Fibroblast of villous mesenchyme (primary cell): ENCODE measurements around the gene CHI3L2. TPM values are rescaled to one million over a fixed set of nuclear protein-coding genes. Genes with fewer than 3 reads are reported as not detected.

Experiments used
- DNase-seq: peaks from one replicate; pipeline ENCODE4 v3.0.0-alpha.2; 2010; ENCODE audit warnings: low read depth
- H3K4me3 ChIP-seq: 2 replicates; pipeline ENCODE4 v1.5.1; 2011; ENCODE audit warnings: low read depth, mild to moderate bottlenecking, low read length
- CTCF ChIP-seq: IDR thresholded peaks from 2 replicates; pipeline ENCODE4 v1.5.1; 2012; ENCODE audit warnings: low read depth, mild to moderate bottlenecking, low read length; ENCODE audit not compliant: insufficient read depth
- small RNA-seq: library from RNA; depleted of rRNA; stranded (forward); fragments of <200 nt; gene quantifications from one replicate; pipeline ENCODE3, GENCODE V24; 2012
- total RNA-seq: library from RNA; depleted of rRNA; stranded (reverse); fragments of >200 nt; gene quantifications from 2 replicates; pipeline ENCODE4 v1.2.3, GENCODE V29; 2012

The CHI3L2 gene
- total RNA-seq, 1 donor, result not detected

- H3K4me3 ChIP-seq, result no peak overlapping the region
- no peak for DNase-seq
- no peak for TF ChIP-seq CTCF
Observed at GRCh38 chr1:111290104-111290503, 62.6 kb downstream of the CHI3L2 start.

- no peak for DNase-seq
- no peak for TF ChIP-seq CTCF
- H3K4me3 ChIP-seq, result no peak within 1 kb of the TSS
Observed at GRCh38 chr1:111290630-111291029, 63.1 kb downstream of the CHI3L2 start, which contains the start of gene CHIA. Gene CHIA (plus strand): TSS chr1:111290851. CDS start chr1:111310468, 19,617 bp downstream.

Small RNA genes within 50 kb of the gene (small RNA-seq; reads per million reads assigned to genes)
- gene AL355816.1, result not detected

Other genes with a start within 250 kb of the CHI3L2 start
- 37.7 and 58.3 TPM in 2 replicates for gene DRAM2, start 87.6 kb upstream of the CHI3L2 start, total RNA-seq
- 24.8 and 59.2 TPM in 2 replicates for gene CEPT1, start 87.5 kb upstream of the CHI3L2 start, total RNA-seq
- gene DENND2D, start 27.1 kb upstream of the CHI3L2 start, total RNA-seq, result 2.3 and 4.3 TPM in 2 replicates
- gene CHIA, start 63.1 kb downstream of the CHI3L2 start, total RNA-seq, result not detected in 2 replicates
- 0.64 and 0.86 TPM in 2 replicates for gene OVGP1, start 200.0 kb downstream of the CHI3L2 start, total RNA-seq
- gene WDR77, start 221.5 kb downstream of the CHI3L2 start, total RNA-seq, result 40.9 and 59.2 TPM in 2 replicates
- 261 and 286 TPM in 2 replicates for gene ATP5PB, start 221.8 kb downstream of the CHI3L2 start, total RNA-seq
- under 0.01 TPM in 2 replicates for gene C1orf162, start 246.3 kb downstream of the CHI3L2 start, total RNA-seq